Measurements from ENCODE around the gene PLET1. TPM values are rescaled to one million over a fixed set of nuclear protein-coding genes. Genes with fewer than 3 reads are reported as not detected.

PLET1 gene
- total RNA-seq, 4 donors from 2014 or later, result not detected

- DNase-seq (ENCODE audit: low spot score in 2 of 2), result no peak
- H3K4me3 ChIP-seq (ENCODE audit: low read depth, poor library complexity, severe bottlenecking), result peak overlapping the region; percentile 47
- TF ChIP-seq POLR2A (IDR thresholded peaks at IDR 0.05), result no peak
- TF ChIP-seq CTCF (IDR thresholded peaks at IDR 0.05), result no peak
- intact Hi-C loops (cut with DNase I; ENCODE audit: low total_unique reads), result no loop called here
- WGBS, 2 donors, result 23 to 27% methylated on average over 8 of the region's 8 CpGs
Measured at GRCh38 chr11:112225753-112226061, 35.0 kb downstream of the PLET1 start.

DNA sequence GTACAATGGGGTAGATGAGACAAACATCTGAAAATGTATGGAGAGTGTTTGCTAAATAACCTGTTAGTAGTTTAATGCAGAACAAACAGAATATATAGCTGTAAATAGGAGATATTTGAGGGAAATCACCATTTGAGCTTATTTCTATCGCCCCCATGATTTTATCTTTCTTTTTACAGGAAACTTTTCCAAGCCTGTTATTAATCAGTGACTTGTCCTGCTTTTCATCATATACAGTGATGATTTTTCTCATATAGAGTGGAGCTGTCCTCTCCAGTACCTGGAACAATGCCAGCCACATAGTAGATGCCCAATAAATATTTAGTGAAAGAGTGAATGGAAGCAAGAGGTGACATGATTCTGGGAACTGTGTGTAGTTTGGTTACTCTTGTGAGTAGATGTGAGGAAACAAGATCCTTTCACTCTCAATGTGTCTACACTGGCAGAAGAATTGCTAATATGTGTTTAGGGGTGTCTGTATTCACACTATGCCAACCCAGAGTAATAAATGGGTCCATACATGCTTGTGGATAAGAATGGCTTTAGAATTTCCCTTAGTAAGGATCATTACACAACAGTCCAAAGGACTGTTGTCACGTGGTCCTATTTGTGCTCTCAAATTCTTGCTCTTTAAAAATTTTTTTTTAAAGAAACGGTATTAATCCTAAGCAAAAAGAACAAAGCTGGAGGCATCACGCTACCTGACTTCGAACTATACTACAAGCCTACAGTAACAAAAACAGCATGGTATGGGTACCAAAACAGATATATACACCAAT lies 36.7 kb downstream of the PLET1 start:
- H3K4me3 ChIP-seq (ENCODE audit: low read depth, poor library complexity, severe bottlenecking), result no peak overlapping the region
- no peak for TF ChIP-seq CTCF (IDR thresholded peaks at IDR 0.05)
- TF ChIP-seq POLR2A (IDR thresholded peaks at IDR 0.05), result no peak
- no peak for DNase-seq (ENCODE audit: low spot score in 2 of 2)
- 82 to 84% methylated on average over 5 of the region's 5 CpGs for WGBS, 2 donors
- intact Hi-C loops (cut with DNase I; ENCODE audit: low total_unique reads), result no loop called here

GRCh38 chr11:112223121-112223520 lies 37.5 kb downstream of the PLET1 start:
- DNase-seq (ENCODE audit: low spot score in 2 of 2), result no peak
- intact Hi-C loops (cut with DNase I; ENCODE audit: low total_unique reads), result no loop called here
- no peak for TF ChIP-seq POLR2A (IDR thresholded peaks at IDR 0.05)
- no peak for TF ChIP-seq CTCF (IDR thresholded peaks at IDR 0.05)
- WGBS, 2 donors, result 23 to 29% methylated on average over 1 of the region's 1 CpG
- no peak overlapping the region for H3K4me3 ChIP-seq (ENCODE audit: low read depth, poor library complexity, severe bottlenecking)

- TF ChIP-seq POLR2A (IDR thresholded peaks at IDR 0.05) (no peak), CTCF (IDR thresholded peaks at IDR 0.05) (no peak)
- no peak for DNase-seq (ENCODE audit: low spot score in 2 of 2)
- intact Hi-C loops (cut with DNase I; ENCODE audit: low total_unique reads), result no loop called here
- no peak overlapping the region for H3K4me3 ChIP-seq (ENCODE audit: low read depth, poor library complexity, severe bottlenecking)
- 46 to 53% methylated on average over 4 of the region's 4 CpGs for WGBS, 2 donors
Measured at GRCh38 chr11:112222303-112222702, 38.4 kb downstream of the PLET1 start.

DNA sequence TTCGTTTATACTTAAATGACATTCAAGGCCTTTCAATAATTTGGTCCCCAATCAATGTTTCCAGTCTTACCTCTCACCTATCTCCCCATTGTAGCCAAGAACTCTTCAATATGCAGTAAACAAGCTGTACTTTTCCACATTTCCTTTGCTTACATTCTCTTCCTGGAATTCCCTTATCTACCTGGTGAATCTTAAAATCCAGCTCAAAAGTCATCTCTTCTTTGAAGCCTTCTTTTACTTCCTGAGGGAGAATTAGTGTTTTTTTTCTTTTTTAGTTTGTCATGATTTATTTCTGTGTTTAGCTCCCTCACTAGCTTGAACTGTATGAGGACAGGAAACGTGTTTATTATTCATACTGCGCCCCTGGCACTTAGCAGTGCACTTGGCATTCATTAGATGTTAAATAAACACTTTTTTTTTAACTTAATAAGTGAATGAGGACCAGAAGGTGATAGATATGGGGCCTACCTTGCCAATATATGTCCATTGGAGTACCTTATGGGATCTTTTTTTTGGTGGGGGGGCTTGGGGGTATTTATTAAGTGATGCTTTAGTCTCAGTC lies 39.3 kb downstream of the PLET1 start:
- no peak overlapping the region for H3K4me3 ChIP-seq (ENCODE audit: low read depth, poor library complexity, severe bottlenecking)
- TF ChIP-seq POLR2A (IDR thresholded peaks at IDR 0.05), result no peak
- no peak for TF ChIP-seq CTCF (IDR thresholded peaks at IDR 0.05)
- intact Hi-C loops (cut with DNase I; ENCODE audit: low total_unique reads), result no loop called here
- no peak for DNase-seq (ENCODE audit: low spot score in 2 of 2)
- 25 to 41% methylated on average over 3 of the region's 3 CpGs for WGBS, 2 donors
